HEK293 (cell line): Measurements from ENCODE around the gene USP3.

Experiments
- CTCF ChIA-PET: fragments of 350-600 bp; formaldehyde crosslinking; extraction: SDS; loops from one replicate; lab custom pipeline; 2021; ENCODE audit warnings: antibody characterized with exemption; lab: Yijun Ruan, JAX
- POLR2A ChIA-PET: fragments of 300-600 bp; formaldehyde crosslinking; extraction: SDS; loops from one replicate; lab custom pipeline; 2020; ENCODE audit warnings: antibody characterized with exemption, inconsistent platforms; lab: Yijun Ruan, JAX
- H3K27ac ChIP-seq: fragments of 200-500 bp; sonication (Bioruptor generic); 2 replicates; pipeline ENCODE4 v1.5.1; 2014; ENCODE audit warnings: low read depth, low read length, control low read depth, inconsistent platforms; ENCODE audit errors: extremely low read depth
- H3K36me3 ChIP-seq, 2 experiments: fragments of 200-500 bp in 1 of 2; sonication (Bioruptor generic) in 1 of 2; 1 replicate in 1 of 2; 2 replicates in 1 of 2; pipeline ENCODE4 v1.5.1; 2014 to 2017; ENCODE audit warnings: inconsistent platforms in 2 of 2, low read length in 2 of 2; ENCODE audit not compliant: control insufficient read depth in 2 of 2, insufficient read depth in 1 of 2
- H3K4me1 ChIP-seq: fragments of 200-500 bp; sonication (Bioruptor generic); 2 replicates; pipeline ENCODE4 v1.5.1; 2014; ENCODE audit warnings: mild to moderate bottlenecking, low read length, inconsistent platforms; ENCODE audit not compliant: control insufficient read depth, insufficient read depth
- H3K4me3 ChIP-seq: 2 replicates; pipeline ENCODE4 v1.5.1; 2011; ENCODE audit warnings: low read depth, mild to moderate bottlenecking, control low read depth, low read length, moderate library complexity
- H3K9me3 ChIP-seq: fragments of 200-500 bp; sonication (Bioruptor generic); 2 replicates; pipeline ENCODE4 v1.5.1; 2014; ENCODE audit warnings: low read depth, low read length, inconsistent platforms; ENCODE audit not compliant: control insufficient read depth, insufficient read depth
- ATF2 ChIP-seq: fragments of 450-650 bp; formaldehyde crosslinking; IDR thresholded peaks from 2 replicates; pipeline ENCODE4 v1.5.1; 2016; ENCODE audit warnings: missing biosample characterization, missing genetic modification characterization, low read depth
- EGR2 ChIP-seq: fragments of 450-650 bp; formaldehyde crosslinking; IDR thresholded peaks from 2 replicates; pipeline ENCODE4 v1.5.1; 2016; ENCODE audit warnings: low read depth, missing biosample characterization, missing genetic modification characterization
- GLI4 ChIP-seq: fragments of 450-650 bp; formaldehyde crosslinking; IDR thresholded peaks from 2 replicates; pipeline ENCODE4 v1.5.1; 2016; ENCODE audit warnings: missing biosample characterization, missing genetic modification characterization
- HOXA7 ChIP-seq: sonication (generic); formaldehyde crosslinking; IDR thresholded peaks from 2 replicates; pipeline ENCODE4 v1.8.1; 2022; ENCODE audit warnings: missing genetic modification reagents, borderline replicate concordance
- KLF10 ChIP-seq: fragments of 450-650 bp; IDR thresholded peaks from 2 replicates; pipeline ENCODE4 v1.5.1; 2018; ENCODE audit warnings: missing biosample characterization, mild to moderate bottlenecking, missing genetic modification characterization
- KLF7 ChIP-seq: fragments of 450-650 bp; formaldehyde crosslinking; IDR thresholded peaks from 2 replicates; pipeline ENCODE4 v1.5.1; 2016; ENCODE audit warnings: missing biosample characterization, missing genetic modification characterization, borderline replicate concordance
- OSR2 ChIP-seq: fragments of 450-650 bp; formaldehyde crosslinking; IDR thresholded peaks from 2 replicates; pipeline ENCODE4 v1.5.1; 2016; ENCODE audit warnings: missing biosample characterization, missing genetic modification characterization
- PATZ1 ChIP-seq: fragments of 450-650 bp; formaldehyde crosslinking; IDR thresholded peaks from 2 replicates; pipeline ENCODE4 v1.5.1; 2016; ENCODE audit warnings: missing biosample characterization, missing genetic modification characterization
- PRDM1 ChIP-seq: fragments of 450-650 bp; formaldehyde crosslinking; IDR thresholded peaks from 2 replicates; pipeline ENCODE4; 2016; ENCODE audit warnings: missing biosample characterization, missing genetic modification characterization
- SP3 ChIP-seq: fragments of 450-650 bp; formaldehyde crosslinking; IDR thresholded peaks from 2 replicates; pipeline ENCODE4 v1.5.1; 2016; ENCODE audit warnings: missing biosample characterization, missing genetic modification characterization
- TCF7L2 ChIP-seq: IDR thresholded peaks from 2 replicates; pipeline ENCODE4 v1.6.1; 2011; ENCODE audit warnings: low read depth, mild to moderate bottlenecking, inconsistent platforms, low read length, moderate library complexity, borderline replicate concordance
- ZBTB21 ChIP-seq: fragments of 450-650 bp; formaldehyde crosslinking; IDR thresholded peaks from 2 replicates; pipeline ENCODE4 v1.5.1; 2017; ENCODE audit warnings: missing biosample characterization, missing genetic modification characterization
- ZBTB44 ChIP-seq: fragments of 450-650 bp; IDR thresholded peaks from 2 replicates; pipeline ENCODE4 v1.5.1; 2018; ENCODE audit warnings: missing biosample characterization, mild to moderate bottlenecking, missing genetic modification characterization
- ZFP37 ChIP-seq: fragments of 450-650 bp; formaldehyde crosslinking; IDR thresholded peaks from 2 replicates; pipeline ENCODE4 v1.5.1; 2016; ENCODE audit warnings: missing biosample characterization, missing genetic modification characterization
- ZIC2 ChIP-seq: fragments of 450-650 bp; formaldehyde crosslinking; IDR thresholded peaks from 2 replicates; pipeline ENCODE4 v1.5.1; 2016; ENCODE audit warnings: missing biosample characterization, missing genetic modification characterization
- ZNF10 ChIP-seq: fragments of 450-650 bp; formaldehyde crosslinking; IDR thresholded peaks from 2 replicates; pipeline ENCODE4 v1.5.1; 2017; ENCODE audit warnings: missing biosample characterization, missing genetic modification characterization
- ZNF148 ChIP-seq: fragments of 450-650 bp; formaldehyde crosslinking; IDR thresholded peaks from 2 replicates; pipeline ENCODE4 v1.5.0; 2017; ENCODE audit warnings: missing biosample characterization, missing genetic modification characterization, borderline replicate concordance
- ZNF174 ChIP-seq: fragments of 450-650 bp; formaldehyde crosslinking; IDR thresholded peaks from 2 replicates; pipeline ENCODE4 v1.5.0; 2017; ENCODE audit warnings: missing biosample characterization, mild to moderate bottlenecking, missing genetic modification characterization
- ZNF2 ChIP-seq: fragments of 450-650 bp; formaldehyde crosslinking; IDR thresholded peaks from 2 replicates; pipeline ENCODE4 v1.5.1; 2016; ENCODE audit warnings: missing biosample characterization, missing genetic modification characterization
- ZNF26 ChIP-seq: fragments of 450-650 bp; formaldehyde crosslinking; IDR thresholded peaks from 2 replicates; pipeline ENCODE4 v1.5.1; 2016; ENCODE audit warnings: missing biosample characterization, missing genetic modification characterization
- ZNF302 ChIP-seq: fragments of 450-650 bp; formaldehyde crosslinking; IDR thresholded peaks from 2 replicates; pipeline ENCODE4 v1.5.1; 2016; ENCODE audit warnings: missing biosample characterization, missing genetic modification characterization, low read depth
- ZNF311 ChIP-seq: fragments of 450-650 bp; formaldehyde crosslinking; IDR thresholded peaks from 2 replicates; pipeline ENCODE4 v1.5.1; 2017; ENCODE audit warnings: missing biosample characterization, missing genetic modification characterization, borderline replicate concordance
- ZNF366 ChIP-seq: fragments of 450-650 bp; formaldehyde crosslinking; conservative IDR thresholded peaks from 2 replicates; pipeline ENCODE4 v1.5.1; 2016; ENCODE audit warnings: missing biosample characterization, missing genetic modification characterization
- ZNF48 ChIP-seq: fragments of 450-650 bp; formaldehyde crosslinking; IDR thresholded peaks from 2 replicates; pipeline ENCODE4 v1.5.1; 2016; ENCODE audit warnings: missing biosample characterization, missing genetic modification characterization
- ZNF610 ChIP-seq: fragments of 450-650 bp; formaldehyde crosslinking; IDR thresholded peaks from 2 replicates; pipeline ENCODE4 v1.5.1; 2016; ENCODE audit warnings: missing biosample characterization, missing genetic modification characterization, borderline replicate concordance
- ZNF623 ChIP-seq: fragments of 450-650 bp; formaldehyde crosslinking; IDR thresholded peaks from 2 replicates; pipeline ENCODE4 v1.5.1; 2016; ENCODE audit warnings: missing biosample characterization, missing genetic modification characterization
- ZNF670 ChIP-seq: fragments of 450-650 bp; formaldehyde crosslinking; IDR thresholded peaks from 2 replicates; pipeline ENCODE4 v1.5.1; 2016; ENCODE audit warnings: missing biosample characterization, missing genetic modification characterization, low read depth
- ZNF707 ChIP-seq: fragments of 450-650 bp; formaldehyde crosslinking; IDR thresholded peaks from 2 replicates; pipeline ENCODE4 v1.5.1; 2016; ENCODE audit warnings: missing biosample characterization, missing genetic modification characterization
- ZNF777 ChIP-seq: fragments of 450-650 bp; formaldehyde crosslinking; IDR thresholded peaks from 2 replicates; pipeline ENCODE4 v1.5.1; 2017; ENCODE audit warnings: missing biosample characterization, missing genetic modification characterization, borderline replicate concordance
- ZNF792 ChIP-seq: fragments of 450-650 bp; formaldehyde crosslinking; IDR thresholded peaks from 2 replicates; pipeline ENCODE4 v1.5.1; 2016; ENCODE audit warnings: missing biosample characterization, missing genetic modification characterization

USP3 gene

GRCh38 chr15:63601026-63601703 is 96.8 kb downstream of the USP3 start:
- ChIA-PET CTCF (interaction anchor here (0.6 to 2.4 kb wide), 3 partner anchors 47 to 1534 kb away, joined by 3 to 9 read pairs (median 3); partner anchors contain the start of gene C2CD4A), POLR2A (interaction anchor here (1.2 kb wide), 1 partner anchor 91 kb away, joined by 3 read pairs; no protein-coding TSS in a partner anchor)
- Histone ChIP-seq H3K9me3 (no peaks in the 10 kb centered on the region), H3K27ac (peak overlapping the region; percentile 66; the same call in 1 of the 2 replicates), H3K36me3 (no peaks in the 10 kb centered on the region), H3K4me3 (peak overlapping the region; percentile 68), H3K4me1 (0 out of 2 replicates have a peak, but pooled peaks cover 2% of the 10 kb centered on the region)
- TF ChIP-seq ZBTB21 (tag by site-specific recombination) (no peak), ZIC2 (peak; percentile 78), ATF2 (tag by site-specific recombination) (no peak), ZNF610 (tag by site-specific recombination) (peak; percentile 97), ZNF707 (tag by site-specific recombination) (no peak), ZNF670 (tag by site-specific recombination) (no peak), PRDM1 (no peak), ZNF10 (tag by site-specific recombination) (no peak), ZBTB44 (tag by site-specific recombination) (no peak), ZNF792 (tag by site-specific recombination) (no peak), ZNF366 (tag by site-specific recombination) (no peak), ZNF623 (tag by site-specific recombination) (no peak), KLF10 (tag by site-specific recombination) (no peak), ZNF311 (tag by site-specific recombination) (no peak), TCF7L2 (no peak), HOXA7 (CRISPR knock-in tag) (no peak), ZNF26 (tag by site-specific recombination) (no peak), GLI4 (tag by site-specific recombination) (no peak), ZNF777 (tag by site-specific recombination) (peak; percentile 72; the same call in 1 of the 2 replicates), KLF7 (tag by site-specific recombination) (no peak), ZNF48 (tag by site-specific recombination) (no peak), ZNF148 (no peak), PATZ1 (tag by site-specific recombination) (peak; percentile 82), ZNF174 (no peak), ZFP37 (tag by site-specific recombination) (0 out of 2 replicates have a peak, but pooled peaks have one; percentile 21), ZNF2 (tag by site-specific recombination) (no peak), SP3 (tag by site-specific recombination) (no peak; the same call in 1 of the 2 replicates), ZNF302 (tag by site-specific recombination) (no peak), EGR2 (tag by site-specific recombination) (no peak), OSR2 (tag by site-specific recombination) (peak; percentile 68; the same call in 1 of the 2 replicates)
